LNCAP (cell line): Measurements from ENCODE around the gene JMJD6.

Experiments used
- CTCF ChIP-seq: fragments of 450-650 bp; IDR thresholded peaks from 2 replicates; pipeline ENCODE4 v1.5.1; 2017; ENCODE audit warnings: mild to moderate bottlenecking

The JMJD6 gene

DNA sequence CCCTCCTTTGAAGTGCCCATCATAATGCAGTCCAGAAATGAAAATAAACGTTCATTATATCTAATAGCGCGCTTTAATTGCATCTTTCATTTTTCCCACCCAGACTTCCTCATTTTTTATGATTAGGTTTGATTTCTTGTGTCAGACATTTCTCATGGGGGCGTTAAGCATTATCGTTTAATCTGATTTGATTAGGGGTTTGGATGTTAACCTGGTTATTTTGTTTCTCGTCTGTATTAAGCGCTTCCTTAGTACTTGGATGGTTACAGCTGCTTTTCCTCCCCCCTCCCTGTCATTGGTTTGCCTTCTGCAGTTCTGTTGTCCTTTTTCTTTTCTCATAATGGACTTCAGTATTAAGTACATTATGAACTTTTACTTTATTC, 12.1 kb upstream of the JMJD6 start:
- TF ChIP-seq CTCF, result no peak

- TF ChIP-seq CTCF, result no peak
Observed at GRCh38 chr17:76737676-76738467, 11.5 kb upstream of the JMJD6 start, which contains the start of gene MFSD11. Gene MFSD11 (plus strand): TSS chr17:76738119. CDS start chr17:76738353, 234 bp downstream.

GRCh38 chr17:76737082-76737675, 10.8 kb upstream of the JMJD6 start, which contains the start of gene SRSF2:
Gene SRSF2 (minus strand): TSS chr17:76737331. CDS start chr17:76737160, 171 bp downstream.
- TF ChIP-seq CTCF, result no peak

GRCh38 chr17:76736349-76737081, 10.1 kb upstream of the JMJD6 start:
- no peak for TF ChIP-seq CTCF

- TF ChIP-seq CTCF, result no peak
Observed at GRCh38 chr17:76735586-76736348, 9.4 kb upstream of the JMJD6 start.

DNA sequence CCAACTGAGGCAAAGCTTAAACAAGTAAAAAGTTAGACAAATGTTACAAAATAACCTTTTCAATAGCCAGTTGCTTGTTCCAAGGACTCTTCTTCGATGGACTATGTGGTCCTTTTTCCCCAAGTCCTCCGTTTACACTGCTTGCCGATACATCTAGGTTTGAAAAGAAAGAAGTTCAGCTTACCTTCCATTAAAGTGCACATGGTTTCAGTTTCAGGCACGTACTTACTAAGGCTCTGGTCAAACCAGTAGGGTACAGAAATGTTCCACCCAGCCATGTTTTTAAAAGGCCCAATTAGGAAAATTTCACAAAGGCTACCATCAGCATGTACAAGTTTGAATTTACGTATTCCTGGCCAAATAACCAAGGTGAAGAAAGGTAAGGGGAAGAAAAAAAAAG, 8.6 kb upstream of the JMJD6 start:
- TF ChIP-seq CTCF, result no peak
